CD4-positive, alpha-beta T cell treated with Interleukin-21 for 1 hour (primary cell): ENCODE data around the gene VWF.

Source experiments
- DNase-seq: peaks from one replicate; pipeline ENCODE4 v3.0.0-alpha.2; 2020

The VWF gene

DNA sequence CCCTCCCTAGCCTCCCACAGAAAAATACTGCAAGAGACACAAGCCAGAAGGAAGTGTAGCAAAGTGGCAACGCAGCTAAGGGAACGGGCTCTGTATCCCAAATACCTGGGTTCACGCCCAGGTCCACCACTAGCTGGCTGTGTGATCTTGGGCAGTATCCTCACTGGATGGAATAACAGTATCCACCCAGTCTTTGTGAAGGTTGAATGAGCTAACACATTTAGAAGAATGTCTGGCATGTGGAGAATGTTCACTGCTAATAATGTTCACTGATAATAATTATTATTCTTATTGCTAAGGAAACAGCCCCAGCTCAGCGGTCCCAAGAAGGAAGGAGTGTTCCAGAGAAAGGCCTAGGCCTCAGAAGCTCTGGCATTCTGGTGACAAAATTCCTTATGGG lies 70.9 kb downstream of the VWF start:
- DNase-seq = no peak

- no peak for DNase-seq
Observed at GRCh38 chr12:6052940-6053329, 71.5 kb downstream of the VWF start.

GRCh38 chr12:6052206-6052939 lies 72.1 kb downstream of the VWF start:
- no peak for DNase-seq

GRCh38 chr12:6049992-6050391 lies 74.5 kb downstream of the VWF start:
- DNase-seq = no peak

- no peak for DNase-seq
Observed at GRCh38 chr12:6049587-6049986, 74.9 kb downstream of the VWF start.

GRCh38 chr12:6047249-6048237 lies 76.9 kb downstream of the VWF start:
- no peak for DNase-seq

DNA sequence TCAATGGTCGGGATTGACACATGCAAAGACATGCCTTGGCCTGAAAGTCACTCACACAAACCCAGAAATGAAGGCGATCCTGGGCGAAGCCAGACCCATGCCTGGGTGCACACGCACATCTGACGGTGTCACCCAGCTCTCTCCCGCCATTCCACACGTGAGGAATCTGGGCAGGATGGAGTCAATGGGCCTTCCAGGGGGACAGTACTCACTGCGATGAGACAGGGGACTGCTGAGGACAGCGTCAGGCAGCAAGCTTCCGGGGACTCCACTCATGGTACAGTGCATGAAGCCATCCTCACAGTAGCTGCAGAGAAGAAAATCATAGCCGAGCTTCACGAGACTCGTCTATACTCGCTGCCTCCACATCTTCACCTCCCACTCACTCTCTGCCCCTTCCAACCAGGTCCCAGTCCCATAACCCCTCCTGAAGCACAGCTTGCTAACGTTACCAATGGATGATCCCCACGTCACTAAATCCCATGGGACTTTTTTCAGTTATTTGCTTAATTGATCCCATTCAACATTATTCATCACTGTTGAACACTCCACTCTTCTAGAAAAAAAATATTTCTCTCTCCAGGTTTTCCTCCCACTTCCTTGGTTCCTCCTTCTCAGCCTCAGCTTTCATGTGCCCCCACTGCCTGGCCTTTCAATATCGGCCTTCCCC lies 77.8 kb downstream of the VWF start:
- no peak for DNase-seq

DNA sequence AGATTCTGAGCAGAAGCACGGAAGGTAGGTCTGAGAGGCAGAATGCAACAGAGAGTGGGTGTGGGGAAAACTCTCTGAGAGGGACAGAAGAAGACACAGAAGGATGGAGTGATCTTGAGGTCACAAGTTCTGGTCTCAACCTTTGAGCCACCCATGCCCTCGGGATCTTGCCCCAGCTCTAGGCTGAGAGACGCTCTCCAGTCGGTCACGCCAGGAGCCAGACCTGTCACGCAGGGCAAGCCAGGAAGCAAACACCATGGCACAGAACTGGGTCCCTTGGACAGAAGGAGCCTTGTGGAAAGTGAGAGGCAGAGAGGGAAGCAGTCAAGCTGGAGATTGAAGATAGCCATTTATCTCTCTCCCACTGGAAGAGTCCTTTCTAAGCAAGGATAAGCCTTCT lies 79.0 kb downstream of the VWF start:
- no peak for DNase-seq

GRCh38 chr12:6044082-6044481 lies 80.4 kb downstream of the VWF start:
- DNase-seq = no peak

DNA sequence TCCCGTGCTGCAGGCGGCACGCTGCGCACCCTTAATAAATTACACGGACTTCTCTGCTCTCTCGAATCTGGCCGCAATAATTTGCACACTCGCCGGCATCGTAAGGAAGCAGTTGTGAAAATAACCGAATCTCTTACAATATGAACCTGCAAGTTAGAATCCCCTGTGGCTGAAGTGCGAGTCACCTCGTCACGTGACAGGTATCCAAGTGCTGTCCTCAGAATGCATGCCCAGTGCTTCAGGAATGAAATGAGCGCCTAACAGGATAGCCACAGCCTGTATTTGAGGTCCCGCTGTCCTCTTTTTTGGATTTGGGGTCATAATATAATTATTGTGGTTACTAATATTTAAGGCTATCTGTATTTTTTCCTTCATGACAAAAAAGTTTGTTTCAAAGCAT lies 82.0 kb downstream of the VWF start:
- no peak for DNase-seq

- DNase-seq = no peak
Observed at GRCh38 chr12:6041891-6042290, 82.6 kb downstream of the VWF start.

DNA sequence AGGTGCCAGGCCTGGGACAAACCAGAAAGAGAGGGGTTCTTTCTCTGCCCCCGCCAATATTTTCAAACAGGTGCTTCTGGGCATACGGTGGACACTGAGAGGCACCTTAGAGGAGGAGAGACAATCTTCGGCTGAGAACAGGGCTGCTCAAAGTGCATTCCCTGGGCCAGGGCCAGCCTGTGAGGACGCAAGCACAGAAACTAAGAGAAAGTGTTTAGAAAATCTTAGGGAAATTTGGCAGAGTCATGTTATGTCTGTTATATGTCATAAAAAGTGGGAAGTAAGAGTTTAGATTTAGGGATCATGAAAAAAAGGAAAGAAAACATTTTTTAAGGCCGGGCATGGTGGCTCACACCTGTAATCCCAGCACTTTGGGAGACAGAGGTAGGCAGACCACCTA lies 83.7 kb downstream of the VWF start:
- no peak for DNase-seq

DNA sequence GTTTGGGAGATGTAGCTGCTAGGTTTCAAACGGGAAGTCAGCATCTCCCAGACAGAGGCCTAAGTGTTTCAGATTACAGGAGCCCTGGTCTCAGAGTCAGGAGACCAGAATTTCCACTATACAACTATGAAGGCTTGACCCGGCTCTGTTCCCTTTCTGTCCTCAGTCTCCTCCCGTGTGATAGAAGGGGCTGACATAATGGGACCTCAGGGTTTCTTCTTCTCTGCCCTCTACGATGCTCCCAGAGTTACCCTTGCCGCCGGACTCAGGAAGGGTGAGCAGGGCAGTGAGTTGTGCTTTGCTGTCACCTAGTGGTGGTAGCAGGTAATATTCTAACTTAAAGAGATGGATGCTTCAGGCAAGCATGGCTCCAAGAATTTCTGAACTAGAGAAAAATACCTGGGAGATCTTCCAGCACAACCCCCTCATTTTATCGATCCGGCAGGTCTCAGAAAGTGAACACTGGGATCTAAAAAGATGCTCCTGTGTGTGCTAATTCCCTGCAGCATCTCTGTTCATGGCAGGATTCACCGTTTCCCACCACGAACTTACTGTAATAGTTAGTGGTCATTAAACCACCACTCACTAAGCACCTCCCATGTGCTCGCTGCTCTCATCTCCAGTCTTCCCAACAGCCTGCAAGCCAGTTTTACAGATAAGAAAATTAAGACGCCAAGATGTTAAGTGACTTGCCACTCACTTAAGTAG lies 84.4 kb downstream of the VWF start:
- peak; percentile 60 for DNase-seq

- peak; percentile 46 for DNase-seq
Observed at GRCh38 chr12:6038160-6038559, 86.3 kb downstream of the VWF start.

GRCh38 chr12:6037459-6037858 lies 87.0 kb downstream of the VWF start:
- no peak for DNase-seq

- no peak for DNase-seq
Observed at GRCh38 chr12:6036509-6036908, 88.0 kb downstream of the VWF start.

- no peak for DNase-seq
Observed at GRCh38 chr12:6034596-6034995, 89.9 kb downstream of the VWF start.

DNA sequence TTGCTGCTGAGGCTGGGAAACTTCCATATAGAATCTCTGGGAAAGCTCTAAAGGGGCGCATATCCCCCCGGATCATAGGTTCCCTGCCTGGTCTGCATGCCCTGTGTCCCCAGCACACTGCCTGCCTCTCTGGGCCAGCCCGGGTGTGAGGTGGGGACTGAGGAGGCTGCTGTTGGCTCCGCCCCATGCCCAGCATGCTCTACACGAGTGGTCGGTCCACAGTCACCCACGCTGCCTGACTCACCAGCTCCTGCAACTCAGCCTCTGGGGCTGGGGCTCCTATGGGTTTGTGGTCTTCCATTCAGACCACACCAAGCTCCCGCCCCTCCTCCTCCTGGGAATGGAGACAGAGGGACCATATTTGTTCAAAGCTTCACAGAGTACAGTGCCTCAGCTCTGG lies 90.9 kb downstream of the VWF start:
- no peak for DNase-seq

DNA sequence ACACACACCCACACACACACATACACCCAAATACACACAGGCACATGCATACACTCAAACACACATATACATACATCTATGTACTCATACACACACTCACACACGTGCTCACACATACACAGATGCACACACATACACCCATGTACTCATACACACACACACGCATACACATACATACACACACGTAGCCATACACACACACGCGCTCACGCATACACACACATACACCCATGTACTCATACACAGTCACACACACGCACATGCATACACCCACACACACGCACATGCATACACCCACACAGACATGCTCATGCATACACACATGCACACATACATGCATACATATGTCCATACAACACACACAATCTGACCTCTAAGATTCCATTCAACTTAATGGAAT lies 91.7 kb downstream of the VWF start:
- no peak for DNase-seq

- no peak for DNase-seq
Observed at GRCh38 chr12:6031001-6031400, 93.5 kb downstream of the VWF start.

DNA sequence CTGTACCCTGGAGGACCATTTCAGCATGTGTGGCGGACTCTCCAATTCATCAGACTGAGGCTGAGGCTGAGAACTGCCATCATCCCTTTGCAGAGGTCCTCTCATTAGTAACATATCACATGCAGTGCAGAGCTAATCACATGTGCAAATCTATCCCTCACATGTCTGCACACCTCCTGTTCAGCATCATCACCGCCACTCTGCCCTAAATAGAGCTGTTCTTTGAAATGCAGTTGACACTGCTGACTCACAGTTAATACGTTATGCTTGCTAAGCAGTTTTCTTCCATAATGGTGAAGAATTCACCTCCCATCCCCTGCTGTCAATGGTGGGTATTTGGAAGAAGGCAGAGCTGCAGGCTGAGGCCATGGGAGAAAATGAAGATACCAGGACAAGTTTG lies 94.4 kb downstream of the VWF start:
- DNase-seq = no peak

DNA sequence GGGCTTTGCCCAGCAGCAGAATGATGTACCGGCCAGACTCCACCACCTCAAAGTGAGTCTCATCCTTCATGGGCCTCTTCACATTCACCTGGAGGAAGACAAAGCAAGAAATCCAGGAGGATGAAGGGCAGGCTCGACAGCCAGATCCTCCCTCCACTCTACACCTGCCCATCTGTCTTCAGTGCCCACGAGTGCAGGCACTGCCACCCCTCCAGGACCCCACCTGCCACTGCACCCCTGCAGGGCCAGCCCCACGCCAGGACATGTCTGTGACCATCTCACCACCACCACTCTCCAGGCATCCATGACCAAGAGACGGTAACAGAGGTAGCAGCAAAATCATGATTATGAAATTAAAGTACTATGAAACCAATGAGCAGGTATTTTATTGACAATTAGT lies 95.1 kb downstream of the VWF start:
- DNase-seq = no peak

DNA sequence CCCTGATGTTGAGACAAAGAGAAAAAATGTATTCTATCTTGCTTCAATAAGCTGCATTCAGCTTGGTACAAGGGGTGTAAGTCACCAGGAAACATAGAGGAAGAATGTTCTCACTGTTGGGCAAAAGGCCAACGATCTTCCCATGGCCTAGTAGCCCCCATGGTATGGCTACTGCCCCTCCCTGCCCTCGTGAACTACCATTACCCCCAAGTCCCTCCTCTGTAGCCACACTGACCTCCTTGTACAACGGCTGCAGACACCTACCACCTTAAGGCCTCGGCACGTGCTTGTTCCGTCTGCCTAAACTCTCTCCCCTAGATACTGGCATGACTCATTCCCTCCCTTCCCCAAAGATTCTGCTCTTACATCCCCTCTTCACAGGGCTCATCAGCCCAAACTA lies 97.5 kb downstream of the VWF start:
- DNase-seq = no peak
